ENCODE data around the gene CXCL12.

Gene CXCL12

DNA sequence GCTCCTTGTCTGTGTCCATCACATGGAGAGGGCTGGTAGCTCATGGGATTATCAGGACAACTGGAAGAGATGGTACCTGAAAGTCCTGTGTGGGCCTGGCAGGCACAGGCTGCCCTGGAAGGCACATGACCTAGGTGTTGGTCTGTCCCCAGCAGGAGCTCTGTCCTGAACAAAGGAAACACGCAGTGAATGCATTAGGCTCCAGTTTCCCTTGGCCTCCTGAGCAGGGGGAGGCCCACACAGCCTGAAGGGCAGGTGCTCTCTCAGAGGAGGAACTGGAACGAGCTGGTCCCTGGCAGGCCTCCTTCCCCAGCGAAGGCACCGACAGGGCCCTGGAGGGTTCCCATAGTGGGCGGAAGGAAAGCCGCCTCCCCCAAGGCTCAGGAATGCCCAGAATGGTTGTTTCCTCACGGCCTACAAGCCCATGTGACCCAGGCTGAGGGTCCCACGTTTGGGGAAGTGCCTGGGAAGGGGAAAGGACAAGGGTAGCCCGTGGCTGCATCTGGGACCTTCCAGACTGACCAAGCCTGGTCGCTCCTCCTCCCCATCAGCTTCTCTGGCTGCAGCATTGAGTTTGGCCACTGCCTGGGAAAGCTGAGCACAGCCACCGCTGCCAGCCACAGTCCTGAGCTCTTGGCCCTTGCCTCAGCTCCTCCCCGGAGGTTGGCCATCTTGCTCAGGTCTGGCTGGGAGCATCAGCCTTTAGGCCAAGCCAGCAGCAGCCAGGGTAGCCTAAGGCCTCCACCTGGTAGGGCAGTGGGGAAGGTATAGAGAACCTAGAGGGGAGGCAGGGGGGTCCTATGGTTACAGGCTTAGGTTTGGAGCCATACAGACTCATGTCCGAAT, 21.8 kb downstream of the CXCL12 start:
- no peak for DNase-seq (ENCODE audit: low spot score)

DNA sequence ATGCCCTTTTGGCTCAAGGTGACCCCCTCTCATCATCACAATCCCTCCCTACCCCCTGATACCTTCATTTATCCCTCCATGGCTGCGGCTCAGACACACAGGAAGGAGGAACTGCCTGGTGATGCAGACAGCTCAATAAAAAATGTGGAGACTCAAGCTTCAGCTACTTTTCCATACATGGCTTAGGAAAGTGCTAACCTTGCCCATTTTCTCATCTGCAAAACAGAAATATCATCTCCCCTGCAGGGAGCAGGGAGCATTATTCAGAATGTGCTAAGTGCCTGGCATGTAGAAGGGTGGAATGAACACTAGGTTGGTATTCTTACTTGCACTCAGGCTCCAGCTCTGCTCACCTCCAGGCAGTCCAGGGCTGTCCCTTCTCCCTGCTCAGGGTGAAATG, 23.8 kb downstream of the CXCL12 start:
- no peak for DNase-seq (ENCODE audit: low spot score)

GRCh38 chr10:44358080-44358771, 26.7 kb downstream of the CXCL12 start:
- DNase-seq (ENCODE audit: low spot score): no peak

- no peak for DNase-seq (ENCODE audit: low spot score)
These were observed 27.8 kb downstream of the CXCL12 start for GRCh38 chr10:44357023-44357540.

- no peak for DNase-seq (ENCODE audit: low spot score)
These were observed 28.5 kb downstream of the CXCL12 start for GRCh38 chr10:44356139-44357022.

DNA sequence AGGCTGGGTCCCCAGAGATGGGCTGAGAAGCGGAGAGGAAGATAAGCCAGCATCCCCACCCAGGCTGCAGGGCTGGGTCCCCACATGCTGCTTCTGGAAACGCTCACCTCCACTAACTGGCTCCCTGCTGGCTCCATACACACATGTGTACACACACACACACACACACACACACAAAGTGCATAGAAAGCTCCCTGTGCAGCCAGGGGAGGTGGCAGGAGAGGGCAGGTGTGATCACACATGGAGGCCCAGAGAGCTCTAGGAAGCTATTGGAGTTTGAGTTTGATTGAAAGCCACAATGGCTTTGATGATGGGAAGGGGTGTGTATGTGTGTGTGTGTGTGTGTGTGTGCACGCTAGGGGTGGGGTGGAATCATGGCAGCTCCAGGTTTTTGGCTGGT, 29.3 kb downstream of the CXCL12 start:
- DNase-seq (ENCODE audit: low spot score): no peak

GRCh38 chr10:44354771-44355170, 30.1 kb downstream of the CXCL12 start:
- DNase-seq (ENCODE audit: low spot score): no peak

- DNase-seq (ENCODE audit: low spot score): no peak
These were observed 31.2 kb downstream of the CXCL12 start for GRCh38 chr10:44353721-44354120.

DNA sequence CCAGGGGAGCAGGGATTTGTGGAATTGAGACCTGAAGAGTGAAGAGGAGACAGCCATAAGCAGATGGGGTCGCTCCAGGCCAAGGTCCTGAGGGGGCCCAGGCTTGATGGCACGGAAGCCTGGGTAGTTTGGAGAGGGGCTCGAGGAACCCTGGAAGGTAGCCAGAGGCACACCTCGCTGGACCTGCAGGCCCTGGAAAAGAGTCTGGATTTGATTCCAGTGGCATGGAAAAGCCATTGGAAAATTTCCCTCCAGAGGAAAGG, 31.8 kb downstream of the CXCL12 start:
- no peak for DNase-seq (ENCODE audit: low spot score)

DNA sequence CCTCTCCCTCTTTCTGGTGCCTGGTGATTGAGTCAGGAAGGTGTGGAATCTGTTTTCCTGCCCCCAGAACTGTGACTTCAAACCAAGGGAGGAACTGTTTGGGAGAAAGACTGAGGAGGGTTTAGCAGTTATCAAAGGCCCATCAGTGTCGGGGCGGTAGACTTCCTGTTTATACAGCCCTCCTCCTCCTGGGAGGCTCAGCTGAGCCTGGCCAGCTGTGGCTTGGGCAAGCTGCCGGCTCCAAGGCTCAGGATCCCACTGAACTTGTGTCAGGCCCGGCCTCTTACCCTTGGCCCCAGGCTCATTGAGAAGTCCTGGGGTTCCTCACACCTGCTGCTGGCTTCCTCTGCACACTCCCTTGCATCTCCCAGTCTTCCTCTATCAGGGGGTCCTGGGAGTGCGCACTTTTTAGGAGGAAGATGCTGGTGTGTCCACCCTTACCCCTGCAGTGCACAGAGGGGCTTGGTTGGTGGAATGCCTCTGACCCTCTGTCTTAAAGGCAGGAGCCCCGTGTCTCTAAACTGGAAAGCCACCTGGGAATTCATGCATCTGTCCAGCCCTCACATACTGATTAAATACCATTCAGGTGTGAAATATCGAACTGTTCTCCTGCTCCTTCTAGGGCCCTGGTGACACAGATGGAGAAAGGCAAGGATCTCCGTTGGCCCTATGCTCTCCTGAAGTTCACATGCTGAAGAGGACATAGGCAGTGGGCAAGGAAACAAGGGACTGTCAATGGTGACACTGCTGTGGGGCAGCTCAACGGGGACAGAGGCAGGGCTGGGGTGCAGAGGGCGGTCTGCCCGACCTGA, 32.4 kb downstream of the CXCL12 start:
- no peak for DNase-seq (ENCODE audit: low spot score)

- DNase-seq (ENCODE audit: low spot score): no peak
These were observed 36.4 kb downstream of the CXCL12 start for GRCh38 chr10:44348496-44348895.

GRCh38 chr10:44347609-44348400, 37.1 kb downstream of the CXCL12 start:
- no peak for DNase-seq (ENCODE audit: low spot score)

DNA sequence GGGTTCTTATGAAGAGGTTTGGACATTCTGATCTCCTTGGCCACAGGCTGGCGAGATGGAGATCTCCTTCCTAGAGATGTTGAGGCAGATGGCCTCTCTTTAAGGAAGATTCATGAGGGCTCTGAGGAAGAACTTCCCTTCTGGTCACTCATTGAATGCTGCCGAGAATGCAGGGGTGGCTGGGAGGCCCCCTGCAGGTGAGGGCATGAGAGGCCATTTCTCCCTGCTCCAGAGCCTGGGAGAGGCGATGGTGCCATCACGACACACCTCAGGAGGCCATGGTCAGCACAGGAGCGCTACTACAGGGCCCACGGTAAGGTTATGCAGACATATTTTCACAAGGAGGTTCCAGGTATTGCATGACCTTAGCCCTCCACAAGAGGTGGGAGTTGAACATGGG, 40.2 kb downstream of the CXCL12 start:
- no peak for DNase-seq (ENCODE audit: low spot score)

DNA sequence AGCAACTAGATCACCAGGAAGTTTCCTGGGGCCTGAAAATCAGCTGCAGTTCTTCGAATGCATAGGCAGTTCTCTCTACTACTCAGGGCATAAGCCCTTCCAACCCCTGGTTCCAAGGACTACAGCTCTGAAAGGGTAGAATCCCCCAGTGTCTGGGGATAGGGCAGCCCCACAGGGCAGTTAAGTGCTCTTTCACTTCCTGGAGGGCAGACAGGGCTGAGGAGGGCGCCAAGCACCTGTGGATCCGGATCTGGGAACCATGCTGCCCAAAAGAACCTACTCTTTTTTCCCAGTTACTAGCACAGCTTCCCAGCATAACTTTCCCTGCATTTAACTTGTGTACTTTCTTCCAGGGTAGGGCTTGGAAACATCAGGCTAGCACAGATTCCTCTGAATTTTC, 41.1 kb downstream of the CXCL12 start:
- DNase-seq (ENCODE audit: low spot score): peak; percentile 15

DNA sequence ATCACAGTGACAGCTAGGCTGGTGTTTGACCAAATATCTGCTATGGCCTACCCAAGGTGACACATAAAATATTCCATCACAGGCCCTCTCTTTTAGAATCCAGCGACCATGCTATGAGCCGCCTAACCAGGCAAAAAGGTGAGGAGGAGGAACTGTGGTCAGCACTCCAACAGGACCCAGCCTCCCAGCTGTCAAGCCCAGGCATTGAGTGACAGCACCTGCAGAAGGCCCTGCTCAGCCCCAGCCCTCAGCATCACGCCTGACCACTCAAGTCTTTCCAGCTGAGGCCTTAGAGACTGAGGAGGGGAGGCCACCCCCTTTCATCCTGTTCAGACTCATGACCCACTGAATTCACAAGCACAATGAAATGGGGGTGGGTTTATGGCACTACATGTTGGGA, 43.0 kb downstream of the CXCL12 start:
- no peak for DNase-seq (ENCODE audit: low spot score)

GRCh38 chr10:44340557-44340956, 44.3 kb downstream of the CXCL12 start:
- DNase-seq (ENCODE audit: low spot score): no peak

DNA sequence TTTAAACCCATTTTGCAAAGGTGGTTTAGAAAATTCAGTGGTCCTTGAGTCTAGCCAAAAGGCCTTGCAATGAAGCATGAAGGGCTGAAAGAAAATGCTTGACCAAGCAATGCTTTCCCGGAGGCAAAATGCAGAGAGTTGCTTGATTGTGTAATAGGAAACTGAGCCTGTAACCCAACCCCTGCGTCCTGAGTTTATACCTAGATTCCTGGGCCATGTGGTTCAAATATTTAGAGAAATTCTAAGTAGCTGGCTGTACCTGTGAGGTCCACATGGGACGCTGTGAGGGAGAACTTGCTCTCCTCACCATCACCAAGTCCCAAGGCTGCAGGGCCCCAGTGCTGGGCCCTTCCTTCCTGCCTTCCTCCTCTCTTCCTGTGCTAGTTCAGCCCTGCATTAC, 45.7 kb downstream of the CXCL12 start:
- no peak for DNase-seq (ENCODE audit: low spot score)

- no peak for DNase-seq (ENCODE audit: low spot score)
These were observed 47.8 kb downstream of the CXCL12 start for GRCh38 chr10:44337081-44337480.

GRCh38 chr10:44335330-44336021, 49.4 kb downstream of the CXCL12 start:
- DNase-seq (ENCODE audit: low spot score): peak; percentile 18

DNA sequence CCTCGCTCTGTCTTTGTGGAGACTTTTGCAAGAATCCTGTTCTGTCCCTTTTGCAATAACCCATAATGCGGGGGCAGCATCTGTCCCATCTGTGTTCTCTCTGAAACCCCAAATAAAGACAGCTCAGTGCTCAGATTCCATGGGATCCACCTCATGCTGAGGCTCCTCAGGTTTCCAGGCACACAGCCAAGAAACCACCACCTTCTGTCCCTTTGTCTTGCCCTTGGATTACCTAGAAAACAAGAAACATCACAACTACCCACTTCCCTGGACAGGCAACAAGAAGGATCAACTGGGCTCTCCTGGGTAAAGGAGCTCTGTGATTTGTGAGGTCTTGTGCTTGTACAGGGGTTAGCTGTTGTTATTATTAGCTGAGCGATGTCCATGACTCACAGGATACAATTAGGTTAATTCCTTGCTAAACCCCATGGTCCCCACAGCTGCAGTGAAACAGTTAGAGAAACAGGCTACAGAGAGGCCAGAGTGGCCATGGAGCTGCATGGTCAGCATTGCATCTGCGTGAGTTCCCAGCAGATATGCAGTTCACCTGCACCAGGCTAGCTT, 50.2 kb downstream of the CXCL12 start:
- DNase-seq (ENCODE audit: low spot score): no peak
